Activated CD4-positive, alpha-beta T cell treated with anti-CD3 and anti-CD28 coated beads, Interleukin-2, amount 50 U/mL, for 4 hours (primary cell): ENCODE data around the gene FBN1.

Source experiments
- DNase-seq, 2 experiments: peaks; one replicate each; pipeline ENCODE4 v3.0.0-alpha.2; 2020

The FBN1 gene

GRCh38 chr15:48617619-48618018 is 27.9 kb downstream of the FBN1 start:
- no peak for DNase-seq

GRCh38 chr15:48616216-48616615 is 29.3 kb downstream of the FBN1 start:
- DNase-seq, result no peak

GRCh38 chr15:48614051-48614450 is 31.5 kb downstream of the FBN1 start:
- DNase-seq, result no peak

- no peak for DNase-seq
Observed at GRCh38 chr15:48609486-48609885, 36.0 kb downstream of the FBN1 start.

GRCh38 chr15:48607846-48608245 is 37.7 kb downstream of the FBN1 start:
- no peak for DNase-seq

GRCh38 chr15:48604567-48604966 is 40.9 kb downstream of the FBN1 start:
- DNase-seq, result no peak

- DNase-seq, result no peak
Observed at GRCh38 chr15:48603922-48604321, 41.6 kb downstream of the FBN1 start.

GRCh38 chr15:48603123-48603500 is 42.4 kb downstream of the FBN1 start:
- DNase-seq, result no peak

GRCh38 chr15:48602358-48603122 is 43.0 kb downstream of the FBN1 start:
- no peak for DNase-seq

GRCh38 chr15:48601095-48601494 is 44.4 kb downstream of the FBN1 start:
- DNase-seq, result no peak

- no peak for DNase-seq
Observed at GRCh38 chr15:48596841-48597240, 48.7 kb downstream of the FBN1 start.

GRCh38 chr15:48596415-48596814 is 49.1 kb downstream of the FBN1 start:
- DNase-seq, result no peak

- DNase-seq, result no peak
Observed at GRCh38 chr15:48595981-48596380, 49.5 kb downstream of the FBN1 start.

GRCh38 chr15:48592933-48593332 is 52.6 kb downstream of the FBN1 start:
- DNase-seq, result no peak

- DNase-seq, result no peak
Observed at GRCh38 chr15:48592221-48592731, 53.2 kb downstream of the FBN1 start.

- DNase-seq, result no peak
Observed at GRCh38 chr15:48590723-48591122, 54.8 kb downstream of the FBN1 start.

- no peak for DNase-seq
Observed at GRCh38 chr15:48584812-48585563, 60.5 kb downstream of the FBN1 start.

GRCh38 chr15:48584090-48584811 is 61.3 kb downstream of the FBN1 start:
- DNase-seq, result no peak

- no peak for DNase-seq
Observed at GRCh38 chr15:48582452-48583247, 62.9 kb downstream of the FBN1 start.

- DNase-seq, result no peak
Observed at GRCh38 chr15:48581219-48581618, 64.3 kb downstream of the FBN1 start.

GRCh38 chr15:48580736-48581135 is 64.8 kb downstream of the FBN1 start:
- no peak for DNase-seq

- no peak for DNase-seq
Observed at GRCh38 chr15:48579945-48580671, 65.4 kb downstream of the FBN1 start.
